GM12801 (cell line): ENCODE measurements around the gene DUOX1.

ENCODE experiments used
- CTCF ChIP-seq: IDR thresholded peaks from one replicate; pipeline ENCODE4 v1.5.1; 2011; ENCODE audit warnings: control low read depth; ENCODE audit not compliant: insufficient read length; ENCODE audit errors: extremely low read depth

Gene DUOX1

GRCh38 chr15:45091576-45091975, 38.2 kb upstream of the DUOX1 start:
- no peak for TF ChIP-seq CTCF

GRCh38 chr15:45093013-45093412, 36.8 kb upstream of the DUOX1 start:
- TF ChIP-seq CTCF: no peak

GRCh38 chr15:45093622-45094357, 36.0 kb upstream of the DUOX1 start:
- TF ChIP-seq CTCF: no peak

GRCh38 chr15:45094358-45094730, 35.5 kb upstream of the DUOX1 start:
- no peak for TF ChIP-seq CTCF

- no peak for TF ChIP-seq CTCF
These were observed 34.1 kb upstream of the DUOX1 start for GRCh38 chr15:45095661-45096060.

- TF ChIP-seq CTCF: no peak
These were observed 32.3 kb upstream of the DUOX1 start for GRCh38 chr15:45097466-45097865.

GRCh38 chr15:45099549-45100165, 30.1 kb upstream of the DUOX1 start:
- TF ChIP-seq CTCF: no peak
